T-helper 2 cell treated with Interferon-gamma antibody and Interleukin-4, amounts not matched to agents 5 μg/mL and 100 μg/mL, for 36 hours (primary cell): ENCODE data around the gene EPN1.
A peak's percentile ranks its signal among the peaks of the same experiment; 100 is the strongest.

ENCODE experiments used
- DNase-seq: peaks from one replicate; pipeline ENCODE4 v3.0.0; 2021; ENCODE audit warnings: low spot score
- H3K27ac Mint-ChIP-seq: one replicate; pipeline ENCODE4 v1.8.0; 2021; ENCODE audit warnings: mild to moderate bottlenecking, mixed read lengths
- H3K27me3 Mint-ChIP-seq: one replicate; pipeline ENCODE4 v1.8.0; 2021; ENCODE audit warnings: low read depth, mixed read lengths
- H3K36me3 Mint-ChIP-seq: one replicate; pipeline ENCODE4 v1.8.0; 2021; ENCODE audit warnings: low read depth, mixed read lengths
- H3K4me1 Mint-ChIP-seq: one replicate; pipeline ENCODE4 v1.8.0; 2021; ENCODE audit warnings: low read depth, mixed read lengths
- H3K4me3 Mint-ChIP-seq: one replicate; pipeline ENCODE4 v1.8.0; 2022; ENCODE audit warnings: mild to moderate bottlenecking, moderate library complexity, mixed read lengths
- H3K9me3 Mint-ChIP-seq: one replicate; pipeline ENCODE4 v1.8.0; 2021; ENCODE audit warnings: mixed read lengths

The EPN1 gene

GRCh38 chr19:55660991-55661390 lies 14.0 kb upstream of the EPN1 start:
- no peak overlapping the region for H3K4me3 Mint-ChIP-seq
- no peak for DNase-seq
- no peaks in the 10 kb centered on the region for H3K9me3 Mint-ChIP-seq
- H3K27ac Mint-ChIP-seq = no peak overlapping the region
- peaks cover 61% of the 10 kb centered on the region for H3K36me3 Mint-ChIP-seq
- H3K4me1 Mint-ChIP-seq = peaks cover 20% of the 10 kb centered on the region
- H3K27me3 Mint-ChIP-seq = no peaks in the 10 kb centered on the region

- H3K27ac Mint-ChIP-seq = no peak overlapping the region
These were observed 13.2 kb upstream of the EPN1 start for GRCh38 chr19:55661826-55662225.

GRCh38 chr19:55663846-55664536 lies 11.0 kb upstream of the EPN1 start:
- Mint-ChIP-seq H3K9me3 (no peaks in the 10 kb centered on the region), H3K27ac (no peak overlapping the region), H3K4me1 (peaks cover 3% of the 10 kb centered on the region), H3K27me3 (no peaks in the 10 kb centered on the region), H3K4me3 (no peak overlapping the region), H3K36me3 (peaks cover 68% of the 10 kb centered on the region)
- DNase-seq = no peak

More at GRCh38 chr19:55661826-55662225, 13.2 kb upstream of the EPN1 start:
- Mint-ChIP-seq H3K4me1 (peaks cover 14% of the 10 kb centered on the region), H3K27me3 (no peaks in the 10 kb centered on the region), H3K9me3 (no peaks in the 10 kb centered on the region), H3K36me3 (peaks cover 61% of the 10 kb centered on the region), H3K4me3 (no peak overlapping the region)
- no peak for DNase-seq

- no peak overlapping the region for H3K27ac Mint-ChIP-seq
- H3K4me1 Mint-ChIP-seq = no peaks in the 10 kb centered on the region
- H3K9me3 Mint-ChIP-seq = no peaks in the 10 kb centered on the region
- no peaks in the 10 kb centered on the region for H3K27me3 Mint-ChIP-seq
- no peak overlapping the region for H3K4me3 Mint-ChIP-seq
- DNase-seq = no peak
- peaks cover 71% of the 10 kb centered on the region for H3K36me3 Mint-ChIP-seq
These were observed 8.6 kb upstream of the EPN1 start for GRCh38 chr19:55666343-55667005.

GRCh38 chr19:55667006-55667381 lies 8.0 kb upstream of the EPN1 start:
- no peaks in the 10 kb centered on the region for H3K4me1 Mint-ChIP-seq

GRCh38 chr19:55667511-55667910 lies 7.5 kb upstream of the EPN1 start:
- H3K27ac Mint-ChIP-seq = no peak overlapping the region
- H3K4me1 Mint-ChIP-seq = no peaks in the 10 kb centered on the region
- no peaks in the 10 kb centered on the region for H3K27me3 Mint-ChIP-seq
- no peaks in the 10 kb centered on the region for H3K9me3 Mint-ChIP-seq
- DNase-seq = no peak
- no peak overlapping the region for H3K4me3 Mint-ChIP-seq
- H3K36me3 Mint-ChIP-seq = peaks cover 69% of the 10 kb centered on the region

More at GRCh38 chr19:55667006-55667381, 8.0 kb upstream of the EPN1 start:
- no peak for DNase-seq
- H3K36me3 Mint-ChIP-seq = peaks cover 68% of the 10 kb centered on the region
- H3K4me3 Mint-ChIP-seq = no peak overlapping the region
- H3K9me3 Mint-ChIP-seq = no peaks in the 10 kb centered on the region
- no peaks in the 10 kb centered on the region for H3K27me3 Mint-ChIP-seq
- no peak overlapping the region for H3K27ac Mint-ChIP-seq

GRCh38 chr19:55667958-55668357 lies 7.1 kb upstream of the EPN1 start:
- no peak for DNase-seq
- H3K4me3 Mint-ChIP-seq = no peak overlapping the region
- no peaks in the 10 kb centered on the region for H3K27me3 Mint-ChIP-seq
- H3K27ac Mint-ChIP-seq = no peak overlapping the region
- no peaks in the 10 kb centered on the region for H3K9me3 Mint-ChIP-seq
- peaks cover 65% of the 10 kb centered on the region for H3K36me3 Mint-ChIP-seq
- no peaks in the 10 kb centered on the region for H3K4me1 Mint-ChIP-seq

GRCh38 chr19:55668603-55669348 lies 6.2 kb upstream of the EPN1 start:
- DNase-seq = no peak
- Mint-ChIP-seq H3K36me3 (peaks cover 65% of the 10 kb centered on the region), H3K27me3 (no peaks in the 10 kb centered on the region), H3K4me3 (no peak overlapping the region), H3K9me3 (no peaks in the 10 kb centered on the region), H3K4me1 (peaks cover 5% of the 10 kb centered on the region), H3K27ac (no peak overlapping the region)

- no peak for DNase-seq
- H3K36me3 Mint-ChIP-seq = peaks cover 61% of the 10 kb centered on the region
- no peaks in the 10 kb centered on the region for H3K27me3 Mint-ChIP-seq
- H3K4me3 Mint-ChIP-seq = no peak overlapping the region
- H3K4me1 Mint-ChIP-seq = peaks cover 5% of the 10 kb centered on the region
- H3K27ac Mint-ChIP-seq = no peak overlapping the region
- H3K9me3 Mint-ChIP-seq = no peaks in the 10 kb centered on the region
These were observed 5.4 kb upstream of the EPN1 start for GRCh38 chr19:55669418-55670279.

GRCh38 chr19:55670280-55671053 lies 4.6 kb upstream of the EPN1 start:
- H3K36me3 Mint-ChIP-seq = peaks cover 60% of the 10 kb centered on the region
- H3K27me3 Mint-ChIP-seq = no peaks in the 10 kb centered on the region
- peaks cover 5% of the 10 kb centered on the region for H3K4me1 Mint-ChIP-seq

GRCh38 chr19:55671054-55671378 lies 4.0 kb upstream of the EPN1 start:
- Mint-ChIP-seq H3K4me3 (no peak overlapping the region), H3K27ac (peak overlapping the region; percentile 9)

More at GRCh38 chr19:55670280-55671053, 4.6 kb upstream of the EPN1 start:
- Mint-ChIP-seq H3K9me3 (no peaks in the 10 kb centered on the region), H3K27ac (no peak overlapping the region), H3K4me3 (no peak overlapping the region)
- DNase-seq = no peak

GRCh38 chr19:55672418-55672817 lies 2.6 kb upstream of the EPN1 start:
- H3K36me3 Mint-ChIP-seq = peaks cover 50% of the 10 kb centered on the region
- peaks cover 15% of the 10 kb centered on the region for H3K4me1 Mint-ChIP-seq
- no peak overlapping the region for H3K4me3 Mint-ChIP-seq
- H3K27ac Mint-ChIP-seq = no peak overlapping the region
- no peaks in the 10 kb centered on the region for H3K9me3 Mint-ChIP-seq
- H3K27me3 Mint-ChIP-seq = no peaks in the 10 kb centered on the region
- no peak for DNase-seq

More at GRCh38 chr19:55671054-55671378, 4.0 kb upstream of the EPN1 start:
- H3K36me3 Mint-ChIP-seq = peaks cover 59% of the 10 kb centered on the region
- H3K27me3 Mint-ChIP-seq = no peaks in the 10 kb centered on the region
- no peaks in the 10 kb centered on the region for H3K9me3 Mint-ChIP-seq
- no peak for DNase-seq
- H3K4me1 Mint-ChIP-seq = peaks cover 6% of the 10 kb centered on the region

- Mint-ChIP-seq H3K9me3 (no peaks in the 10 kb centered on the region), H3K36me3 (peaks cover 49% of the 10 kb centered on the region), H3K4me1 (peaks cover 20% of the 10 kb centered on the region), H3K27ac (peak overlapping the region; percentile 69), H3K4me3 (no peak overlapping the region), H3K27me3 (no peaks in the 10 kb centered on the region)
- no peak for DNase-seq
These were observed 1.6 kb upstream of the EPN1 start for GRCh38 chr19:55673465-55673864.
